CD4-positive, alpha-beta T cell treated with Interleukin-21 for 1 hour (primary cell): ENCODE data around the gene SHFL.

Source experiments
- DNase-seq: peaks from one replicate; pipeline ENCODE4 v3.0.0-alpha.2; 2020

SHFL gene

DNA sequence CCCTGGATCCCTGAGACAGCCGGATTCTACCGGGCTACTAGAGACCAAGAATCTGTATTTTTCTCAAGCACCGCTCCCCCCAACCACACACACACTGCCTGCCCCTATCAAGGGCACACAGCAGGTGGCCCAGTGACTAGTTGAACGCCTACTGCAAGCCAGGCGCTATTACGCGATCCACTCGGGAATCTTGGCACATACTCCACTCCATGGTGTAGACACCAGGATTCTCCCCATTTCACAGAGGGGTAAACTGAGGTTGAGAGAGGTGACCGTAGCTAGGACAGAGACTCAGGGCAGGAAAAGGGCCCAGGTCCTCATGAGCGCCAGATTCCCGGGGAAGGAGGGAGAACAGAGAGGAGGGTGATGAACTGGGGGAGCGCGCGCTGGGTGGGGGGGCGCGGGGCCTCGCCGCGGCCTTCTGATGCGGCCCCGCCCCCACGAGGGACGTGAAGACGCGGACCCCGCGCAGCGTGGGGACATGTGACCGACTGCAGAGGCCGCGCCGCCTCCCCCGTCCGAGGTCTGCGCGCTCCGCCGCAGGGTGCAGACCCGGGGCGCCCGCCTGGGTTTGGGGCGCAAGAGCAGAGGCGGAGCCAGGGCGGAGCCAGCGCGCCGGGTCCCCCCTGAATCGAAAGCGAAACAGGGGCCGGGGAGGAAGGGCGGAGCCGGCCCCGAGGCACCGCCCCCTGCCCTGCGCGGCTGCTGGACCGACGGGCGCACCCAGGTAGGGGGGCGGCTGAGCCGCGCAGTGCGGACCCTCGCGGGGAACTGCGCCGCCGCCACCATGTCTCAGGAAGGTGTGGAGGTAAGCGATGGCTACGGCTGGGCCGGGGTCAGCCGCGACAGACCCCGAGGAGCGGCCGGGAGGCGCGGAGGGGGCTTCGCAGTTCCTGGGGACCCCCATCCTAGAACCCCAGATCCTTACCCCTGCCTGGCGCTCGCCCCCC is at the start of gene SHFL:
Gene SHFL (plus strand): TSS at position 677 of the 950 bp plus-strand sequence. CDS start 111 bp downstream, at position 788.
- DNase-seq = peak; percentile 90

- no peak for DNase-seq
Observed at GRCh38 chr19:10036601-10037071, 49.5 kb upstream of the SHFL start.

- DNase-seq = no peak
Observed at GRCh38 chr19:10037367-10037766, 48.8 kb upstream of the SHFL start.

GRCh38 chr19:10037809-10038208 is 48.3 kb upstream of the SHFL start:
- no peak for DNase-seq

DNA sequence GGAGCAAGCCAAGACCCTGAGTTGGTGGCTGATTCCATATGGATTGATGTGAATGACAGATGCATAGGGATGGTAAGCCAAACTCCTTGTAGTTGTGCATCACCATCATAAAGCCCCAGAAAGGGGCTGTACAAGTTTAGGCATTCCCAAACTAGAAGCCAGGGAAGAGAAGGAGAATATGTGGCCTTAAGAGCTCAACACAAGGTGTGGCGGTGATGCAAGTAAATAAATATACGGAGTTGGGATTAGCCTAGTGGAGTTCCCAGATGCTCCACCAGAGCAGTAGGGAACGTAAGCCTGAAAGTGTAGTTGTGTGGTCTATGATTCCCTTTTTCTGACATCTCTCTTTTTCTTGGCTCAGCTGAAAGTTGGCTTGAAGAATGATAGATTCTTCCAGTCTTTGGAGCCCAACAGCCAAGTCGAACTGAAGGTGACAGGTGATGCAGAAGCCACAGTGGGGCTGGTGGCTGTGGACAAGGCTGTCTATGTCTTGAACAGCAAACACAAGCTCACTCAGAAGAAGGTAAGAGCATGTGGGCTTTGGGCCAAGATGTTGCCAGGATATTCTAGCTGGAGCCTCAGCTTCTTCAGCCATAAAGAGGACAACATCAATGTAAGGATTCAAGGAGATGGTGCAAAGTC is 42.7 kb upstream of the SHFL start:
- no peak for DNase-seq

DNA sequence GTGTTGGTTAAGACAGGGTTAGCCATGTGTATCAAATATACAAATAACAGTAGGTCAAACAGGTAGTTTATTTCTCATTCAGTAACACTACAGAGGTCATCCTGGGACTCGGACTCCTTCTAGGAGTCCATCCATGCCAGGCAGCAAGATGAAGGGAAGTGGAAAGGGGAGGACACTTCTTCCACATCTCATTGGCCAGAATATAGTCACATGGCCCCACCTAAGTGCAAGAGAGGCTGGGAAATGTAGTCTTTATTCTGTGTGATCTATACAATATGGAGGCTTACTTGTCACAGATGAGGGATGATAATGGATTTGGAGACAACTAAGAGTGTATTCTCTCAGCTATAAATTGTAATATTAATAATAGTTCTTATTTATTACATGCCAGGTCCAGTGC is 41.7 kb upstream of the SHFL start:
- no peak for DNase-seq

- DNase-seq = no peak
Observed at GRCh38 chr19:10045371-10045770, 40.7 kb upstream of the SHFL start.

DNA sequence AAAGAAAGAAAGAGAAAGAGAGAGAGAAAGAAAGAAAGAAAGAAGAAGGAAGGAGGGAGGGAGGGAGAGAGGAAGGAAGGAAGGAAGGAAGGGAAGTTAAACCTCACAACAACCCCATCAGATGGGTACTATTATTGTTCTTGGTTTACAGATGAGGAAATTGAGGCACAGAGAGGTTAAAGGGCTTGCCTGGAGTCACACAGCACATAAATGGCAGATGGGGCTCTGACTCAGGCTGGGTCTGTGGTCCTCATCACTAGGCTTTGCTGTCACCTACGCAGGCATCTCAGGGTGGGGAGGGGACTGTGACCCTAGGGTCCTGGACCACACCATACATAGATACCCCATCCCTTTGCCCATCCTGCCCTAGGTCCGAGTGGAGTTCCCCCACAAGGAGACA is 36.5 kb upstream of the SHFL start:
- no peak for DNase-seq

DNA sequence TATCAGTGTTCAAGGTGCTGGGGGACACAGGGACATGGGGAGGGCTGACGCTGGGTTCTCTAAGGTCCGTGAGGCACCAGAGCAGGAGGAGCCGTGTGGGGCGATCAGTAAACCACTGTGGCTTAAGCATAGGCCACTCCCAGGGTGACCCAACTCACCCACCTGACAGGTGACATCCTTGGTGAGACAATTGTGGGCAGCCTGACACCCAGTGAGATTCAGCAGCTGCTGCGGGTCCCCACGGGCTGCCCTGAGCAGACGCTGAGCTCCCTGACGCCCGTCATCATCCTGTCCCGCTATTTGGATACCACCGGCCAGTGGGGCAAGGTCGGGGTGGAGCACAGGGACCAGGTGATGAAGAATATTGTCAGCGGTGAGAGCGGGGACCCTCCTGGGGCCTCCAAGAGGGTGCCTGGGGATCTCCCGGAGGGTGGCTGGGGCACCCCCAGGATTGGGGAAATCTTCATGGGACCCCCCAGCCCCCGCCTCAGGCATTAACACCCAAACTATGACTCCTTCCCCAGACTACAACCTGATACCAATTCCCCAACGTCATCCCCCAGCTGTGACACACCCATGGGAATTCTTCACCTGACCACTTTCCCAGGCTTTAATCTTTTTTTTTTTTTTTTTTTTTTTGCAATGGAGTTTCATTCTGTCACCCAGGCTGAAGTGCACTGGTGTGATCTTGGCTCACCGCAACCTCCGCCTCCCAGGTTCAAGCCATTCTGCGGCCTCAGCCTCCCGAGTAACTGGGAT is 33.3 kb upstream of the SHFL start:
- no peak for DNase-seq

DNA sequence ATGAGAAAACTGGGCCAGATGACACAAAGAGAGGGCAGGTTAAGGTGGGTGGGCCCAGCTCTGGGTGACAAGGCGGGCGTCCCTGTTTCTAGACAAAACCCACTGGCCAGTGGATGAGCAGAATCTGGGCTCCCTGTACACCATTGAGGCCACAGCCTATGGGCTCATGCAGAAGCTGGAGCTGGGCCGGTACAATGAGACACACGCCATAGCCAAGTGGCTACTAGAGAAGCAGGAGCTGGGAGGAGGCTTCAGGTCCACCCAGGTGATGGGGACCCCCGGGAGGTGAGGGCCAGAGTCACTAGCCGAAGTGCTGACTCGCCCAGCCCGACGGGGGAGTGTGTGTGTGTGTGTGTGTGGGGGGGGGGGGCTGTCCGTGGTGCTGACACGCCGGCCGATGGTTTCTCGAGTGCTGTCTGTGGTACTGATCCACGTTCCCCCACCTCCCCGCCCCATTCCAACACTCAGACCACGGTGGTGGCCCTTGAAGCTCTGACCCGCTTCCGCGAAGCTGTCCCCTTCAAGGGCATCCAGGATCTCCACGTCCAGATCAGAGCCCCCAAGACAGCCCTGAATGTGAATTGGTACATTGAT is 24.3 kb upstream of the SHFL start:
- no peak for DNase-seq

- no peak for DNase-seq
Observed at GRCh38 chr19:10068205-10068604, 17.9 kb upstream of the SHFL start.

DNA sequence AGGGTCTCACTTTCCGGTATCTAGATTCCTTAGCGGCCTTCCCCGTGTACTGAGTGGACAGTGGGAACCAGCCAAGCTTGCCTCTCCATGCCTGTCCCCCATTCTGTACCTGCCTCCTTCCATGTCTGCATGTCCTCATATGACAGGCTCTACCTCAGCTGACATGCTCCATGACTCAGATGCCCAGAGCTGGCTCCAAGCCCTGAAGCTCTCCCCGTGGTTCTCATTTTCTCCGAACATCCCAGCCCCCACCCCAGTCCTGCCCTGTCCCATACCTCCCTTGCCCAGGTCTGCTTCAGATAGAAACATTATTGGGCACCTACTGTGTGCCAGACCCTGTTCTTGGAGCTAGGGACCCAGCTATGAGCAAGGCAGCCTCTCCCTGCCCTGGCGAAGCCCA is 17.1 kb upstream of the SHFL start:
- DNase-seq = no peak

DNA sequence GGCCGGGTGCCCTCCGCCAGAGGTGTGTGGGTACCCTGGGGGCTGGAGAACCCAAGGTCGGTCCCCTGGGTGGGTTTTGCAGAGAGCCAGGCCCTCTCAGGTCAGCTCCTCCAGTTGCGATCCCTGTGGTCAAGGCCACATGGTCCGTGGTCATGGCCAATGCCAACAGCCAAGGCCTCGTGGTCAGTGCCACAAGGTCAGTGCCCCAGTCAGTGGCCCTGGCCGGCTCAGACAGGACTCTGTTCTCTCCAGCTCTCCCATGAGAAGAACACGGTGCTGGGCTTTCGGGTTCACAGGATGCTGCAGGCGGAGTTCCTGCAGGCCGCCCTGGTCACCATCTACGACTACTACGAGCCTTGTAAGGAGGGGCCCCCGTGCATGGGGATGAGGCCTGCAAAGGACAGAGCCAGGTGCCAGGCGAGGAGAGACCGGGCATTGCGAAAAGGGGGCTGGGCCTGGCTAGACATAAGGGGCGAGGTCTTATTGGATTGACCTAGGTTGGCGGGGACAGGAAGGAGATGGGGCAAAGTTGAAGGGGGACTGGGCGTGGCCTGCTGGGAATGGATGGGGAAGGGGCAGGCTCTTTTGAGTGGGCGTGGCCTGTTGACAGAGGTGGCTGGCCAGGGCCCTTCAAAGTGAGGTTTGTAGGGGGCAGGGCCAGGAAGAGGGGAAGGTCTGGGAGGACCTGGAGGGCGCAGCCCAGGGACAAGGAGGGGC is 15.2 kb upstream of the SHFL start:
- DNase-seq = no peak

DNA sequence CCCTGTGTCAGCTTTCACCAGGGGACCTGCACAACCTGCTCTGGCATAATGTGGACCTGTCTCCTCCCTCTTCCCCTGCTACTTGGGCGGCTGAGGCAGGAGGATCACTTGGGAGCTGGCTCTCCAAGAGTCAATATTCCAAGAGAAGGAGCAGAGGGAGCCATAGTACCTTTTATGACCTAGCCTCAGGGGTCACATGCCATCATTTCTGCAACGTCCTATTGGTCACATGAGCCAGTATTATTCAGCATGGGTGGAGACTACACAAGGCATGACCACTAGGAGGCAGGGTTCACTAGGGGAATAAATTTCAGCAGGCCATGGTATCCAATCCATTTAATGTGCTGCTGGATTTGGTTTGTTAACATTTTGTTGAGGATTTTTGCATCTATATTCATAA is 12.0 kb upstream of the SHFL start:
- peak; percentile 68 for DNase-seq

GRCh38 chr19:10076535-10076934 is 9.6 kb upstream of the SHFL start:
- no peak for DNase-seq

DNA sequence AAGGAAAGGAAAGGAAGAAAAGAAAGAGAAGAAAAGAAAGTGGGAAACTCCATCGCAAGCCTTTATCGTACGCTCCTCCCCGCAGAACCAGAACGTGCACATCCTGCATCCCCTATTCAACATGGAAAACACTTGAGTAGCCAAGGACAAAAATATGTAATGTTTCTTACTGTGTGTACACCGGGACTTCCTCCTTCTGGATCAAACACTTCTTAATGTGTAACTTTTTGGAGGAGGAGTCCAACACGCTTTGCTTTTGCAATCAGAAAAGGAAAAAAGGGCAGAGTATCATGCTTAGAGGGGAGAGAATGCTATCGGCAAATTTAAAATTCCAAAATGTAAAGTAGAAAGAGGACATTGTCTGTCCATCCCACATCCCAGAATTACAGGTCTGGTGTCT is 7.8 kb upstream of the SHFL start:
- no peak for DNase-seq

GRCh38 chr19:10079031-10079453 is 7.1 kb upstream of the SHFL start:
- no peak for DNase-seq

GRCh38 chr19:10083911-10084310 is 2.2 kb upstream of the SHFL start:
- DNase-seq = no peak

- no peak for DNase-seq
Observed at GRCh38 chr19:10084803-10085202, 1.3 kb upstream of the SHFL start.

DNA sequence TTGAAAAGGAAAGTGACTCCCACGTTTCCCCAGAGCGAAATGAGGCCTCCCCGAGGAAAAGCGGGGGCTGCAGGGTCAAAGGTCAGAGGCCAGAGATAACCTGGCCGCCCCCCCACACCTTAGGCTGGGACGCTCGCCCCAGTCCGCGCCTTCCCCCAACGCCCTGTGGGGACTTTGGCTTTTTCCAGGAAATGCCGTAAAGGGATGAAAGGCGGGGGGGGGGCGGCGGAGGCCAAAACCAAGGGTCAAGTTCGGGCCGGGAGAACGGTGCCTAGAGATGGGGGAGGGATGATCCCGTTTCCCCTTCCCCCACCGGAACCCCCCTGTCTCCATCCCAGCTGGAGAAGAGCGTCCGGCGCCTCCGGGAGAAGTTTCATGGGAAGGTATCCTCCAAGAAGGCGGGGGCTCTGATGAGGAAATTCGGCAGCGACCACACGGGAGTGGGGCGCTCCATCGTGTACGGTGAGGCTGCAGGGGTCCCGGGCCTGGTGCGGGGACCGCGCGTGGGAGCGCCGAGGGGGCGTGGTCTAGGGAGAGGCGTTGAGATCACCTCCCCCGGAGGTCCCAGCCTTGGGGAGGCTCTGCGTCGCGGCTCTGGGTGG is 575 bp downstream of the SHFL start:
- DNase-seq = peak; percentile 45

DNA sequence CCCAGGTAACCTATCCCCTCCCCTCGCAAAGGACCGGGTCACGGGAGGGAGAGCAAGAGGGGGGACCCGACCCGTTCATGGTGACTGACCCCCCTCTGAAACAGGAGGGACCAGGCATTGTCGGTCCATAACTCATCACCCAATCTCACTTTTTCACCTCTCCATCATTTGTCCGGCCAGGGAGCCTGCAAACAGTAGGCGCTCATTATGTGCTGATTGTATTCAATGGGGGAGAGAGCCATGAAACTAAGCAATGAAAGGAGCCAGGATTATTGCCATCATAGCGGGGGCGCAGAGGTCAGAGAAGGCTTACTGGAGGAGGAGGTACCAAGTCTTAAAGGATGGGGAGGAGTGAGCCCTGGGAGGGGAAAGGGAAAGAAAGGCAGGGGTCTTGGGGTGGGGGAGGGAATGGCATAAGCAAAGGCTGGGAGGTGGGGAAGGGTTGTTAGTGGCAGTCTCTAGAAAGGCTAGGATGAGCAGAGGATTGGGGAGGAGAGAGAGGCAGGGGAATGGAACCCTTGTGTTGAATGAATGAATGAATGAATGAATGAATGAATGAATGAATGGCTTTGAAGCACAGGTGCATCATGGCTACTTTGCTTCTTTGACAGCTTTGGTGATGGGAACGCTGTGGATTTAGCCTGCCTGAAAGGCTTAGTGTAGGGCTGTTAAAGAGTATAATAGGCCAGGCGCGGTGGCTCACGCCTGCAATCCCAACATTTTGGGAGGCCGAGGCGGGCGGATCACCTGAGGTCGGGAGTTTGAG is 1.4 kb downstream of the SHFL start:
- no peak for DNase-seq
